HG02943 (cell line): ENCODE results near the gene ABI1.

ENCODE experiments used
- ATAC-seq: cut with Tn5 transposase; IDR thresholded peaks from one replicate; pipeline ENCODE4 v1.9.1; 2021; ENCODE audit warnings: mild to moderate bottlenecking, low read depth, moderate library complexity; ENCODE audit not compliant: unreplicated experiment

Gene ABI1

DNA sequence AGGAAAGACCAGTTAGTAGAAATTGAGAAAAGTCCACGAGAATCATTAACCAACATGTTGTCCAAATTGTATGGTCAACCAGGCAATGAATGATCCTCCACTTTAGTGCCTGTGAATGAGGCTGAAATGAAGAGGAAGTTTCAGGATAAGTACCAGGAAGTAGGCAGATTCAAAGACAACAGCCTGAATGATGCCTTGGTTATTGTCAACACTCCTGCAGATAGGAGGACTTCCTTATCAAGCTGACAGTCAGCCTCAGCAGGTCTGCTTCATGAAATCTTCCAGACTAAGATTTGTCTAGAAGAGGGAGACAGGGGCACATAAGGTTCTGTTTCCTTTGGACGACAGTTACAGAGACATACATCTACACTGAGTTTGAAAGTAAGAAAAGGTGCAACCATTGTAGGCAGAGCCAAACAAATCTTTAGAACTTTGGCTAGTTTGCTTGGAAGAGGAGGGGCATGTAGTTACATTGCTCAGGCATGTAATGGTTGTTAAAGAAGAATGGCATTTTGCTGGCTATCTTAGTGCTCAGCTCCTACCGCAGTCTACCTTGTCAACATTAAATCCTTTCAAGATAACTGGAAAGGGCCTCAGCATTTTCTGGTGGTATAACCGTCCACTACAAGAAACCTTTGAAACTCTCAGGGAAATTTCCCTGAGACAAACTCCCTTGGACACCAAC, 81.4 kb downstream of the ABI1 start:
- ATAC-seq = no peak

DNA sequence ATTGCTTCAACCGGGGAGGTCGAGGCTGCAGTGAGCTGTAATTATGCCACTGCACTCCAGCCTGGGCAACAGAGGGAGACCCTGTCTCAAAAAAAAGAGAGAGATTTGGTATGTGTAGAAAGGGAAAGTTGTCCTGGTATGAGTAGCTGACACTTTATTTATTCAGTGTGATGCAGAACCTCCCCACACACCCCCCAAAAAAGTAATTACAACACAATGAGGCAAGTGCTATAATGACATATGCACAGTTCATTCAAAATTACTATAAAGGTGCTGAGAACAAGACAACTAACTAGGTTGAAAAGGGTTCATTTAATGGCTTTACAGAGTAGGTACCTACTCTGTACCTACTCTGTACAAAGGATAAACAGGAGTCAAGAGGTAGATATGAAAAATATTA, 83.1 kb downstream of the ABI1 start:
- ATAC-seq = no peak

DNA sequence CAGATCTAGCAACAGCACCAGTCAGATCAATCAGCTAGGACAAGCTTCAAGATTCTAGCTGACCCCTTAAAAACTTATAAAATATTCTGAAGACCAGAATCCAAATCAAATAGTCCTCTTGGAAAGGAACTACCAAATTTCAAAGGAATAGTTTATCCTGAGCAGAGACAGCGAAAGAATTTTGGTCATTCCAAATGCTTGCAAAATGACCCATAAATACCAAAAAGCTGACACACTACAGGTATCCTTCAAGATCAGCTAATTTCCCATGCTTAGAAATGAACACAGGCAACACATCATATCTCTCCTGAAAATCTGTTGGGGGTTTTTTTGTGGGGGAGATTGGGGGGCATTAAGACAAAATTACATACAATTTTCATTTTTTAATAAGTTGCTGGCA, 84.5 kb downstream of the ABI1 start:
- ATAC-seq = no peak

DNA sequence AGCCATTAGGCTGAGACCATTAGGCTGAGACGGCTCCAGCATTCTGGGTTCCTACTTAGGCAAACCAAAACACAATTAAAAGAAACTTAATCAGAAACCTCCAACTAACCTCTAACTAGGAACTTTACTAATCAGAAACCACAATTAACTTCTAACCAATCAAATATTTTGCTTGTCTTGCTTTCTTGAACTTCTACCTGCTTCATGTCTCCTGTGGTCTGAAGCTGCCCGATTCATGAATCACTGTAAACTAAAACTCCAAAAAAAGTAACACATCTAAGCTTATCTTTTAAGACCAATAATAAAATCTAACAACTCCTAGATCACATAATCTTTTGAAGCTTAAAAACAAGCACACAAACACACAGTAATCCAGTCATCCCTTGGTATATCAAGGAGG, 87.1 kb downstream of the ABI1 start:
- no peak for ATAC-seq

DNA sequence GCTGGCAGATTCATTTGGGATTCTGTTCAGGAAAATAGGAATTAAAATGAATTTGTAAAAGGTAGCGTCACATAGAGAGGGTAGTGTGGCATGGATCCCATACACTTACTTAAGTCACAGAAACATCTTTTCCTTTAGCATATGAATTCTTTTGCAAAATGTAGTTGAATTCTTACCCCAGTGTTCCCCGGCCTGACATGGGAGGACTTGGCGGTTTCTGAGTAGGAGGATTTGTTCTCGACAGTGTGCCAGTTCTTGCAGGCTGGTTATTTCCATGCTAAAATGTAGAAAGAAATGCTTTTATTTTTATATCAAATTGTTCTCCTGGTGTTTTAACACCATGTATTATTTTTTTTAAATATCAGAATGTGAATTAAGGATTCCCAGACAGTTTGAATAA, 90.7 kb downstream of the ABI1 start:
- ATAC-seq = no peak

DNA sequence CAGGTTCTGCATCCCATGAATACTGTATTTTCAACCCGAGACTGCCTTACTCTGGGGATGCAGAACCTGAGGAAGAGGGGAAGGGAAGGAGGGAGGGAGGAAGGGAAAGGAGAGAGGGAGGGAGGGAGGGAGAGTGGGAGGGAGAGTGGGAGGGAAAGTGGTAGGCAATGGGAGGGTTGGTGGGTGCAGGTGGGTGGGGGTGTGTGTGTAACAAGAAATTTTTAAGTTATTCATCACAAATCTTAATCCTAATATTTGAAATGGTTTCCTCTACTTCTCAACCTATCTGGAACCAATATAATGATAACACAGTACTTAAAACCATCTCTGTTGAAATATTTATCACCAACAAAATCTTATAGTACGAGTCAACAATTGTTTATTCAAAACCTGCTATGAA, 95.2 kb downstream of the ABI1 start:
- no peak for ATAC-seq

DNA sequence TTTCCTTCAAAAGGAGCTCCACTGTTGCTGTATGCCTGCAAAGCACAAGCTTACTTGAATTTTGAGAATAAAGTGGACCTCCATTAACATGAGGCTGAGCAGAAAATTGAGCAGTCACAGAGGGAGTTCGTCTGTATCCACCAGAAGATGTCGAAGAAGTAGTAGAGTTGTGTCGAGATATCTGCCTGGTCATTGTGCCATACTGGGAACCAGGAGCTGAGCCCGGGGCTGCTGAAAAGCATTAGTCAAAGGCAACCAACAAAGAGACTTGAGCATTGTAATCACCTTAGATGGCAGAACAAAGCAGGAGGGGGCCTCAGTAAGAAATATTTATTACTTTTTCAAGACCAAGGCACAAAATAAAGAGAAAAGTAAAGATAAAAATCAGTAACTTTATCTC, 101.8 kb downstream of the ABI1 start:
- no peak for ATAC-seq

DNA sequence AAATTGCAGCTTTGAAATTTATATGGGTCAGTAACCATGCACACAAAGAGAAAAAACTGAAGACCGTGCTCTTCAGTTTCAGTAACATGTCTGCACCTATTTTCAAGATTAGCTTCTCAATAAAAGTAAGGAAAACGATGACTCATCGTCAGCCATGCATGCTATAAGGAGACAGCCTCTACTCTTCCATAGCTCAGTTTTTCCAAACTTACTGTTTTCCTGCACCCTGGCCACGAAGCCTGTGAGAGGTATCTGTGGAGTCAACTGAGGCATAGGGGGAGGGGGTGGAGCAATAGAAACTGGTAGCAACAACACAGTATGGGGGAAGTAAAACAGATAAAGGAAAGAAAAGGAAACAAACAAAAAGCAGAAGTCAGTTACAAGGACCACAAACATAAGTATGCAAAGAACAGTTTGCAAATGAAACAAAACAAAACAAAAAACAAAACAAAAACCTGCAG, 105.3 kb downstream of the ABI1 start:
- peak; percentile 87 for ATAC-seq

DNA sequence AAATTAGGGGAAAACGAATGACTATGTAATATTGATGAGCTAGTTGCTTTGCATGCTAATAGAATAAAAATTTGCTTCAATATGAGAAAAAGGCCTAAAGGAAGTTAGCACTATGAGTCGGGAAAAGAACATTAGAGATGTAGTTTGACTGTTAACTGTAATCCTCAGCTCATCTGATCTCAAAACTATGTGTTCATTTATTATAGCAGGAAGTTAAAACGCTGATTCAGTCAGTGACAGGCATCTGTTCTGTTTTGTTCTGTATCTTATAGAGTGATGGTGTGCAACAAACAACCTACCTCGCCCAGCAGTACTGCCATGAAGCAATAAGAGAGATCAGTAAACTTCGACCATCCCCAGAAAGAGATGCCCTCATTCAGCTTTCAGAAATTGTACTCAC, 114.7 kb downstream of the ABI1 start:
- ATAC-seq = no peak

DNA sequence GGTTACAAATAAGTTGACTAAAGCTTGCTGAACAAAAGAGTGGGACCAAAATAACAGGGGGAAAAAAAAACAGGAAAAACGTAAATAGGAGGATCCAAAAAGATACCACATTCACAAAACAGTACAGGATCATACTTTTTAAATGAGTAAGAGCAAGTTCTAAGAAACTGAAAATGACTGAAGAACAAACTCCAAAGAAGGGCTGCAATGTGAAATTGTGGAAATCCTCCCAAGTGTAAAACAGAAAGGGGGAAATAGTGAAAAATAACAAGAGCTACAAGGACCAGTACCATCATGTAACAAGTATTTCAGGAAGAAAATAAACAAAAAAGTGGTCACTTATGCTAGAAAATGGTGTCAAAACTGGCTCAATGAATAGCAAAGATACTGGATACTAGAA, 116.9 kb downstream of the ABI1 start:
- no peak for ATAC-seq

DNA sequence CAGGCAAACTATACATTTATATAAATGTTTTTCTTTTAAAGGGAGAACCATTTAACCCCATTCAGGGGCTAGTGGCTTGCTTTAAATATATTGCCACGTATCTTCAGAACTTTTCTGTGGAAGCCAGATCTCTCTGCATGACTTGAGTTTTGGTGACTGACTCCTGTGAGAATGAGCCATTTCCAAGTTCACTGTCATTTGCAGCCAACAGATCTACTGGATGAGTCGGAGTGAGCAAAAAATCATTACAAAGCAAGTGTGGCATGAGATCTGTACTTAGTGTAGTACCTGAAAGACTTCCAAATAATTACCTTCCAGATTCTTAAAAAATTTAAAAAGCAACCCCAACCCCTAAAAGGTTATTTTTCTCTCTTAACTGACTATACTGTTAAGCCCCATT, 117.7 kb downstream of the ABI1 start:
- ATAC-seq = no peak

DNA sequence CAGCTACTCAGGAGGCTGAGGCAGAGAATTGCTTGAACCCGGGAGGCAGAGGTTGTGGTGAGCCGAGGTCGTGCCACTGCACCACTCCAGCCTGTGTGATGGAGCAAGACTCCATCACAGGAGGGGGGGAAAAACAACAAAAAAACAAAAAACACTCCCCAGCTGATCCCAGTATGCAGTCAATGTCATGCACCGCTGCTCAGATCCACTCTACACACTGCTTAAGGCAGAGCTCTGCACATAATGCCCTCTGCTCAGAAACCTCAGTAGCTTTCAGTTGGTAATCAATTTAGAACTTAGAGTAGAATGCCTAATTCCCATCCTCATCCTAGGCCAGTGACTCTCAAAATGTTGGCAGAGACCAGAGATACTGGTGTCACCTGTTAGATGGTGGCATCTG, 119.4 kb downstream of the ABI1 start:
- no peak for ATAC-seq

DNA sequence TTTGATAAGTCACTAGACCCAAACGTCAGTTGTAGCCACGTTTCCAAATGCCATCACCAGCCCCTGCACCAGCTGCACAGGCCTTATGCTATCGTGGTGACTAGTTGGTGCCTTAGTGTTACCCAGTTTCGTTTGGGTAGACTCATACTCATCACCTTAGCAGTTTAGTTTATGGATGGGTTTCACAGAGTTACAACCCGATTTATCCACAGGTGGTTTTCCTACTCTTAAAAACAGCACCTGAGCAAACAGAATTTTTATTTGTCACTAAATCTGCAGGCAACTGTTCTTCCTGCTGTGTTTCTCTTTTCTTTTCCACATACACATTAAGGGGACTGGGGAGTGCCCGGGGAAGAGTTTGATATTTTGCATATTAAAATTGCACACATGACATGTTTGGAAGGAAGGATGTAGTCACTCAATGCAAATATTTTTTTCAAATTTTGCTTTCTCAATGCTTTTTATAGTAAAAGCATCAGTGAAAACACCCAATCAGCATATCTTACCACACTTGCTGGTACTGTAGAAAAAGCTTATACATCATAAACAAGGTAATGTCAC, 121.6 kb downstream of the ABI1 start:
- ATAC-seq = no peak

DNA sequence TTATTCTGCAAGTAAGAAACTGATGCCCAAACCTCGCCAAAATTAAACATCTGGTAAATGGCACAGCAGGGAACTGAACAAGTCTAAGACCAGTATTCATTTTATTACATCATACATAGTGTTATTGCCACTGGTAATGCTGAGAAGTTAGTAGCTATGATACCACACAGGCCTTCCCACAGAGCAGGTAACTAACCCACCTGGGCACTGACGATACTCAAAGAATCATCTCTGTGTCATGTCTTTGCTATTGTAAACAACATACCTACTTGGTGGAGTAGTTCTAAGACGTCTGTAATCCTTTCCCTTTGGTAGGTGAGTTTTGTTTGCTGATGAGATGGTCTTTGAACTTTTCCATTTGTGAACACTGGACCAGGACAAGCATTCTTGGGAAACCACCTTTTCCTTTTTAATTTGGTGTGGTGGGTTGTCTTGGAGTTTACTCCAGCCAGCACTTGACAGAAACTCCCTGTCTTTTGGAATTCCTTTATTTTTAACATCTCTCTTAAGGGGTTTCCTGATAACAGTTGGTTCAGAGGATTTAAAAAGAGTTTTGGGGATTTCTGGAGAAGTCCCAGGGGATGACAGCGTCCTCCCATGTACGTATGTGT, 122.4 kb downstream of the ABI1 start:
- ATAC-seq = no peak

DNA sequence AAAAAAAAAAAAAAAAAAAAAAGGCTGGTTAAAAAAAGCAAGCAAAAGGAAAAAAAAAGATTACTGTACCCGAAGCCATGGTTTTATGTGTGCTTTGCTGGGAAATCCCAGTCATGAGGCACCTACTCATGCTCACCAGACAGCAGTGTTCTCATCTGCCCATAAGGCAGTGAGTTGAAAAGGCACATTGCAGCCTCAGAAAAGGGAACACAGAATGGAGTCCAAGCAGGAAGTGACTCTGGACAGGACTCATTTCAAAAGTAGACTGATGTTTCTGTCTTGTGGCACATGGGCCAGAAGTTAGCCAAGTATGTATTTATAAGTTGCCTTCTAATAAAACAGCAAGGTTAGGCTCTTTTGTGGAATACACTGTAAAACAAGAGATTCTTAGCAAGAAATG, 123.0 kb downstream of the ABI1 start:
- ATAC-seq = peak; percentile 63

DNA sequence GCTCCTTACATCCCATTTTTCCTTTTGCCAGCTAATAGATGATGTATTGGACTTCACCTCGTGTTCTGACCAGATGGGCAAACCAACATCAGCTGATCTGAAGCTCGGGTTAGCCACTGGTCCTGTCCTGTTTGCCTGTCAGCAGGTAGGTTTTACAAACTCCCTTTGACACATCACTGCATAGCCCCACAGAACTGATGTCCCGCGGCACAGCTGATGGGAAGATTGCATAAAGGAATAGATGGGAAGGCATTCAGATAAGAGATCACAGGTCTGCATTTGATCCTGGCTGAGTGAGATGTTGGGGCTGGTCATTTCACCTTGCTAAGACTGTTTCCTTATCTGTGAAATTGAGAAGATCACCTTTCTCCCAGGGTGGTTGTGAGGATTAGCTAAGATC, 125.3 kb downstream of the ABI1 start:
- no peak for ATAC-seq

DNA sequence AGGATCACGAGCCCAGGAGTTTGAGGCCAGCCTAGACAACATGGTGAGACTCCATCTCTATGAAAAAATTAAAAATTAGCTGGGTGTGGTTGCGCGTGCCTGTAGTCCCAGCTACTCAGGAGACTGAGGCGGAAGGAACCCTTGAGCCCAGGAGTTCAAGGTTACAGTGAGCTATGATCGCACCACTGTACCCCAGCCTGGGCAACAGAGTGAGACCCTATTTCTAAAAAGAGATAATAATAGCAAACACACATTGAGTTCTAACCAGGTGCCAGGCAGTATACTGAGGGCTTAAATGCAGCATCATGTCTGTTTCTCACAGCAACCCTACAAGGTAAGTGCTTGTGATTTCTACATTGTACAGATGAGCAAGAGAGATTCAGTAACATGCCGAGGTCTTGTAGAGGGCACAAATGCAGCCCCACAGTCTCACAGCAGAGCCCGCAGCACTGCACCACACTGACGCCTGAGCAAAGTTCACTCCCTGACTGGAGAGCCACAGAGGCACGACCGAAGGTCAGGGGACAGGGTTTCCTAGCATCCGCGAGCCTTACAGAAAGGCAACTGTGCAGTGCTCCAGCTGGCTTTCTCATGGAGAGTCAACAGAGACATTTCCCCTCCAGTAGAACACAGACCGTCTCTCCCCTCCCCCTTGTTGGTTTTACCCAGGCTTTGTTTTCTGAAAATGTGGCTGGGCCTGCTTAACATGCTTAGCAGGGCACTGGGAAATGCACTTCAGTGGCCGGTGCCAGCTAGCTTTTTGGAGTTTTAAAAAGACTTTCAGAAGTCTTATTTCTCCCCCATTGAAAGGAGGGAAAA, 126.8 kb downstream of the ABI1 start:
- ATAC-seq = no peak

DNA sequence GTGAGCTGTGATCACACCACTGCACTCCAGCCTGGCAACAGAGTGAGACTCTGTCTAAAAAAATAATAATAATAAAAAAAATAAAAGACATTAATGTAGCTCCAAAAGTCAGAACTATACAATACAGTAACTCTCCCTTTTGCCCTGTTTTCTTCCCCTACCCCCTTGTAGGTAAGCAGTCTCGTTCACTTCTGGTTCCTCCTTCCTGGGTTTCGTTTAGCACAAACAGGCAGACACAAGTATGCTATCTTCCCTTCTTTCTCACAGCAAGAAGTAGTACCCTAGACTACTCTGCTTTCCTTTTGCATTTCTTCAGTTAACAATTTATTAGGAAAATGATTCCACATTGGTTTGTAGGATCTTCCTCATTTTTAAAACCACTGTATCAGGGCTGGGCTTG, 130.2 kb downstream of the ABI1 start:
- ATAC-seq = no peak

DNA sequence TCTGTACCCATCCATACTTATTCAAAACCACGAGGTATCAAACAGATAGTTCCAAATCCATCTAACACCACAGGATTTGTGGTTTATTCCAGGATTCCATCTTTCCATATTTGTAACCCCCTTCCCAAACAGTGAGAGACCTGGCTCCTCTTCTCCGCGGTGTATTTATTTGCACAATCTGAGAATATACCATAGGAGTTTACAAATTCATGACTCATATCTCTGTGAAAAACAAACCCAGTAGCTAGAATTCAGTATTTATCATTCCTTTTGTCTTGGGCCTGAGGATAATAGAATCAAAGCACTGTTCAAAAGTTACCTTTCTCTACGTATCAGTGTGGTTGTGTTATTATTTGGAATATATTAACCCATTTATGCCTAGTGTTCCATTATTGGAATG, 131.4 kb downstream of the ABI1 start:
- no peak for ATAC-seq

DNA sequence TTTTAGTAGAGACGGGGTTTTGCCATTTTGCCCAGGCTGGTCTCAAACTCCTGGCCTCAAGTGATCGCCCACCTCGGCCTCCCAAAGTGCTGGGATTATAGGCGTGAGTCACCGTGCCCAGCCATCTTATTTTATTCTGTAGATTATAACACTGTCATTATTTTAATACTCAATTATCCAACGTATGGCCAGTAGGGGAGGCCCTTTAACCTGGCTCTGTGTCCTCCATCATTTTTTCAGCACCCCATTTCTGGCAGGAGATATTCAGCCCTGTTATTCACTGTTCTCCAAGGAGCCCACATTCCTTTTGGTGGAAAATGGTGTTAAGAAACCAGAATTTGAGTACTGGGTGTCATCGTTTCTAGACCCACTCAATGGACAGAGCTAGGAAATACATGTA, 131.8 kb downstream of the ABI1 start:
- no peak for ATAC-seq

DNA sequence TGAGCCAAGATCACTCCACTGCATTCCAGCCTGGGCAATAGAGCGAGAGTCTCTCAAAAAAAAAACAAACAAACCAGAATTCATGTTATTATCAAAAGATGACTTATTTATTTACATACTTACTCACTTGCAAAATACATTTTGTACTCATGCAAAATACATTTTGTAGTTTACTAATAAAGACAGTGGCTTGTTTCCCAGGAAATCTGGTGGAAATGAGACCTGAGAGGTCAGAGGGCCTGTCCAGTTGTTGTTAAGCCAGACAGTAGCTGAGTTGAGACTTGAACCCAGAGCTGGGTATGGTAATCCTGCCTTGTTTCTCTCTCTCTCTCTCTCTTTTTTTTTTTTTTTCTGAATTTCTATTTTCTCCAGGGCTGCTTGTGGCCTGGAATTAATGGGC, 133.8 kb downstream of the ABI1 start:
- ATAC-seq = no peak
